ENCODE results near the gene DPYD.

Gene DPYD

GRCh38 chr1:97806996-97807520 lies 113.8 kb downstream of the DPYD start:
- no peak for DNase-seq (ENCODE audit: low spot score)
- TF ChIP-seq CTCF (IDR thresholded peaks at IDR 0.05; ENCODE audit: extremely low read depth, missing control alignments) = no peak

- DNase-seq (ENCODE audit: low spot score) = no peak
- no peak for TF ChIP-seq CTCF (IDR thresholded peaks at IDR 0.05; ENCODE audit: extremely low read depth, missing control alignments)
Measured at GRCh38 chr1:97806326-97806725, 114.5 kb downstream of the DPYD start.

GRCh38 chr1:97805093-97805492 lies 115.7 kb downstream of the DPYD start:
- TF ChIP-seq CTCF (IDR thresholded peaks at IDR 0.05; ENCODE audit: extremely low read depth, missing control alignments) = no peak
- DNase-seq (ENCODE audit: low spot score) = no peak

GRCh38 chr1:97803026-97803425 lies 117.8 kb downstream of the DPYD start:
- no peak for DNase-seq (ENCODE audit: low spot score)
- TF ChIP-seq CTCF (IDR thresholded peaks at IDR 0.05; ENCODE audit: extremely low read depth, missing control alignments) = no peak

- no peak for DNase-seq (ENCODE audit: low spot score)
- TF ChIP-seq CTCF (IDR thresholded peaks at IDR 0.05; ENCODE audit: extremely low read depth, missing control alignments) = no peak
Measured at GRCh38 chr1:97802011-97802410, 118.8 kb downstream of the DPYD start.

GRCh38 chr1:97797403-97798183 lies 123.2 kb downstream of the DPYD start:
- TF ChIP-seq CTCF (IDR thresholded peaks at IDR 0.05; ENCODE audit: extremely low read depth, missing control alignments) = no peak
- no peak for DNase-seq (ENCODE audit: low spot score)

GRCh38 chr1:97796711-97797110 lies 124.1 kb downstream of the DPYD start:
- no peak for DNase-seq (ENCODE audit: low spot score)
- TF ChIP-seq CTCF (IDR thresholded peaks at IDR 0.05; ENCODE audit: extremely low read depth, missing control alignments) = no peak

All from GM20000 (cell line).